Astrocyte of the hippocampus (primary cell): ENCODE data around the gene GLT1D1.

Experiments
- DNase-seq: peaks from one replicate; pipeline ENCODE4 v3.0.0; 2011; ENCODE audit warnings: low read depth, low spot score

Gene GLT1D1

GRCh38 chr12:128914908-128915563, 61.8 kb downstream of the GLT1D1 start:
- DNase-seq = no peak

GRCh38 chr12:128916425-128916824, 63.1 kb downstream of the GLT1D1 start:
- no peak for DNase-seq

DNA sequence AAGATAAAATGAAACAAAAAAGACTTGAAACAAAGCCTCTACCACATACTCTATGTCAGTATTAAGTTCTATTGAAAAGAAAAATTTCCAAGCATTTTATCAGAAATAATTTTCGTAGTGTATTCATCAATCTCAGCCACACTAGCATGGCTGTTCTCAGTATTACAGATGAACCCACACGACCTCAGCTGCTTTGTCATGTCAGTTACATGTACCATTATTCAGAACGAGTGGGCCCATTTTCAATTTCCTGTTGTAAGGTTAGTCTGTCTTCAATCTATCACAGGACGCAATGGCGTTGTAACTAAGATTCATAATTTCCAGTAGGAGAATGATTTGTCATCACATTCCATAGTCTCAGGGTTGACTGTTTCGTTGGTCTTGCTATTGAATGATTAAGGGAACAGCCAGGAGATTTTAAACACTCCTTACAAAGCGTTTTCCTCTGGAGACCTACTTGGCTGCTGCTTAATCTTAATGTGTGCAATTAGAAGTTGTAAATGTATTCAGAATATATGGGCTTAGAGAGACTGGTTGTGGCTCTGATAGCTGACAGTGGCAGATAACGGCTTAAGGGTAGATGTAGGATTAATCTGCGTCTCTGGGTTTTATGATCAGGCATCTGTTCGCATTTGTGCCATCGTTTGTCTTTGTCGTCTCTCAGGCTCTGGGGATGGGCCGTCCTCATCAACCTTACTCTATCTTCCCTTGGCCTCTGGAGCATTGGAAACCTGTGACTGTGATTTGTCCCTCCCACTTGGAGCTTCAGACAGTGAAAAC, 65.4 kb downstream of the GLT1D1 start:
- no peak for DNase-seq

GRCh38 chr12:128920468-128920867, 67.2 kb downstream of the GLT1D1 start:
- peak; percentile 63 for DNase-seq

DNA sequence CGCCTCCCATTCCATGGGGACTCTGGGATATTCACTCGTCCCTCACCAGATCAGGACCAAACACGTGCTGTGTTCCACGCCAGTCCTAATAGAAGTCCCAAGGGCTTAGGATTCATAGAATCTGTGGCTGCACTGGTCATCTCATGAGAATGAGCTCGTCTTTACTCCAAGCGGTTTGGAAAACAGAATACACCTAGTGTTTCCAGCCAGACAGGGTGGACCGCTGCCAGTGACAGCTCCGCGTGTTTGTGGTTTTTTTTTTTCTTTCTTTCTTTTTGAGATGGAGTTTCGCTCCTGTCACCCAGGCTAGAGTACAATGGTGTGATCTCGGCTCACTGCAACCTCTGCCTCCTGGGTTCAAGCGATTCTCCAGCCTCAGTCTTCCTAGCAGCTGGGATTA, 75.1 kb downstream of the GLT1D1 start:
- DNase-seq = no peak

GRCh38 chr12:128929057-128929456, 75.8 kb downstream of the GLT1D1 start:
- no peak for DNase-seq

GRCh38 chr12:128930606-128931005, 77.3 kb downstream of the GLT1D1 start:
- DNase-seq = no peak

DNA sequence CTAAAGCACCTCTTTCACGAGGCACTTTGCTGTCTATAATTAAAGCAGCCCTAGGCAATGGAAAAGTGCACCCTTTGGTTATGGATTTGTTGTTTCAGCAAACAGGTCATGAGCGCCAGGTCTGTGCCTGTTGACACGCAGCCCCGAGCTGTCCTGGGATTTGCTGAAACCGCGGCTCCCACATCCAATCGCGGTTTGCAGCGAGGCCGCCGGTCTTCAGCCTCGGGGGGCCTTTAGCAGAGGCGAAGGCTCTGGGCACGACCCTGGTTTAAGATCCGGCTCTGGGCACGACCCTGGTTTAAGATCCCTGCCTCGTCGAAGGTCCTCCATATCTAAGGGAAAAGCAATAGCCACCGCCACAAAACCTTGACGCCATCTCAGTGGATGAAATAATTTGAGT, 79.2 kb downstream of the GLT1D1 start:
- no peak for DNase-seq

DNA sequence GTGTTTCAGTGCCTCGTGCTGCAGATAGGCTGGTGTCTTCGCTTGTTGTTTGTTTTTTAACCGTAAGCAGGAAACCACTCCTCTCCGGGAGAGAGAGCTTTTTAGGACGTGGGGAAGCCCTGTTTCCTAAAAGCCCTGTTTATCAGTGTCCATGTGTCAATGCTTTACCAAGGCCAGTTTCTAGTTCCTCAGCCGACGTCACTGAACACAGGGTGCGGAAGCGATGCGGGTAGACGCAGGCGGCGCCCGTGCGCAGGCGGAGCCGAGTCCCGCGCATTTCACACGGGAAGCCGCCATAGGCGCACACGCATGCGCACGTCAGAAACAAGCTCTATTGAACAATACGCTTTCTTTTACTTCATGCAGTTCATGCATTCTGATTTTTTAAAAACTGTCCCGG, 79.8 kb downstream of the GLT1D1 start:
- DNase-seq = no peak

DNA sequence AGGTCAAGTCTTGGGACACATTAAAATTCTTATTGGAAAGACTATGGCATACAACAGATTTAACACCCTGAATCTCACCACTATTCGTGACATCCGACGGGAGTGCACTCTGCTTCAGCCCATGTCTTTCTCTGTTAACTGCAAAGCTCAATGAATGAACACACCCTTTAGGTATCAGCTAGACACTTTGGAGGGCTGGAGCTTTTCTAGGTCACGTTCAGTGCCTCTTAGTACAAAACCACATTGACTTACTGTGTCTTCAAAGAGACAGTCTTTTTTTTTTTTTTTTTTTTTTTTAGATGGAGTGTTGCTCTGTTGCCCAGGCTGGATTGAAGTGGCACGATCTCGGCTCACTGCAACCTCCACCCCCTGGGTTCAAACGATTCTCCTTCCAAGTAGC, 80.6 kb downstream of the GLT1D1 start:
- DNase-seq = no peak

- DNase-seq = no peak
Measured at GRCh38 chr12:128938886-128939285, 85.6 kb downstream of the GLT1D1 start.

DNA sequence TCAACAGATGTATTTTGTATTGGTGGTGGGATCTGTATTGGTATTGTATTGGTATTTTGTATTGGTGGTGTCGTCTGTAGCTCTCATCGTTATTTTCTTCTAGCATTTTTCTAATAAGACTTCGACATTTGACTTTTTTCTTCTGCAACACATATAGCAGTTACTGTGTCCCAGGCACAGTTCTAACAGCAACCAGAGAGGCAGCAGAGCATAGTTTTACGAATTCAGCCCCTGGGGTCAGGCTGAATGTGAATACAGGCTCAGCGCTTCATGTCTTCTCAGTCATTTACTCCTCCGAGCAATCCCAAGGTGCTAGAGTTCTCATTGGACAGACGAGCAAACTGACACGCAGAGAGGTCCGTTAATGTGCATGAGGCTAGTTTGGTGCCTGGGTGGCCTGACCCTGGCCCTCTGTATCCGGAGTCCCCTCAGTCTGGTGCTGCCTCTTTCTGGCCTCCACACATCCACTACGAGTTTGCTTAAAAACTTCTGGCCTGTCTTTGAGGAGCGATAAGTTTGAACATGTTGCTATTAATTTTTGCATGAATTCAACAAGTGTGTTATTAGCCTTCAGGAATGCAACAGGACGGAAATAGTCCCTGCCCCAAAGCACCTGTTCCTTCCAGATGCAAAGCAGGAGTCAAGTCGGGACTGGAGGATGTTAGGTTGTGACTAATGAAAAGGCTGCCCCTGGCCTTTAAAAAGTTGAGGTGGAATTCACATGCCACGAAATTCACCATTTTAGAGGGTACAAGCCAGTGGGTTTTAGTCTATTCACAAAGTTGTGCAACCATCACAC, 87.0 kb downstream of the GLT1D1 start:
- no peak for DNase-seq

- DNase-seq = no peak
Measured at GRCh38 chr12:128940974-128941373, 87.7 kb downstream of the GLT1D1 start.

DNA sequence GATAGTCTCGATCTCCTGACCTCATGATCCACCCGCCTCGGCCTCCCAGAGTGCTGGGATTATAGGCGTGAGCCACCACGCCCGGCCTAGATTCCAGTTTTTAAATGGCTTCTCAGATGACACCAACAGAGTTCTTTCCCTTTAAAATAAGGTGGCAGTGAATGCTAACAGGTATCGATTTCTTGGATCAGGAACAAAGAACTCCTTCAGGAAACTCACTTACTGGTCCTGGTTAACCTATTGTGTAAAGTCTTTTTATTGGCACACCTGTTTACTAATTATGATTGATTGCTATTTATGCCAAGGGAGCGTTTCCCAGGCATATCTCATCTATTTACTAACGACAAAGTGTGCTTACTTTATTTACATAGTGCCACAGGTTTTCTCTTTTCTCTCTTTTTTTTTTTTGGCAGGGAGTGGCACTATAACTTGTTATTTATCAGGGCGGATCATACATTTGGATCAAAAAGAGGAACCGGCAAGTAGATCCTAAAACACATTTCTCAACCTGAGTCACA, 89.7 kb downstream of the GLT1D1 start:
- DNase-seq = no peak

GRCh38 chr12:128944956-128945355, 91.7 kb downstream of the GLT1D1 start:
- no peak for DNase-seq

- DNase-seq = no peak
Measured at GRCh38 chr12:128947209-128947608, 93.9 kb downstream of the GLT1D1 start.

DNA sequence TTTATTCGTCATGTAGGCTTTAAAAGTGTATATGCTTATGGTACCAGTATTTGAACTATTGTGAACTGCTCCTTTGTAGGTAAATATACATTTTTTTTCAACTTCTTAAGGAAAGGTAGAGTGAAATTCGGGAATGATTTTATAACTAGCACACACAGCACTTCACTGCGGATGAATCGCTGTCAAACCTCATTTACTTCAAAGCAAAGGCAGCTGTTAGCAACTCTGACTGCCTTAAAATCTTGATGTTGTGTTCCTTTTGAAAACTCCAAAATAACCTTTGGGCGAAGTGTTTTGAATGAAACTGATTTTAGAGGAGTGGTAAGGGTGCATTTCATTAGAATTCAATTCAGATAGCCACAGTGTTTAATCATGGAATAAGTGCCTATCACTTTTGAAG, 95.8 kb downstream of the GLT1D1 start:
- no peak for DNase-seq

DNA sequence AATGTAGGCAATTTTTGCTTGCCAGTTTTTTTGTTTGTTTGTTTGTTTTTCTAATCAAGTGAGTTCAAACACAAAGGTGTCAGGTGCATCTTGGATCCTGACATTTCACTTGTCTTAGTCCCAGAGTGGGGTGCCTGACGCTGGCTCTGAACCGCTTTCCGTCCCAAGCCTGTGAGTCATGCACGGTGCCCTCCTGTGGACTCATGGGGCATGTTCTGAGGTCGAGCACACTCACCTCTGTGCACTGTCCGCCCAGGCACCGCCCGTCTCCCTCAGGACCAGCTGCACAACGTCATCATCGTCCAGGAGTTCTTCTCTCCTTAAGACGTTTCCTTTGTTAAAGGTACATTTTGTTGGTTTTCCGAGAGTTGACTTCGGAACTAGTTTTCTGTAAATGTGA, 98.2 kb downstream of the GLT1D1 start:
- no peak for DNase-seq

- DNase-seq = no peak
Measured at GRCh38 chr12:128956755-128957154, 103.5 kb downstream of the GLT1D1 start.

DNA sequence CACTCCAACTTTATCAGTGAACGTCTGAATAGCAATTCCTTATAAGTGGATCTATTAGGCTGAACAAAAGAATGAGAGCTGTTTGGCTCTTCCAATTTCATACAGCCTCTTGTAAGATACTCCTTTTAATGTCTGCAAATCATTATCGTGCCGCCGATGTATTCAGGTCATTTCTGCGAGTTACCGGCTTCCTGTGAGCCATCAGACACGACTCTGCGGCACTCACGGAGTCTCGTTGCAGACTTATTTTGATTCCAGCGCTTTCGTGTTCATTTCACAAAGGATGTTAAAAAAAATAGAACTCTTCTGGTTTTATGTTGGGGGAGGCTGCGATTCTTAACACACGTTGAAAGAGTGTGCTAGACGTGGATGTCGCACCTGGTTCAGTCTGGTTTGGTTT, 106.6 kb downstream of the GLT1D1 start:
- DNase-seq = no peak

GRCh38 chr12:128961308-128961902, 108.1 kb downstream of the GLT1D1 start:
- no peak for DNase-seq

DNA sequence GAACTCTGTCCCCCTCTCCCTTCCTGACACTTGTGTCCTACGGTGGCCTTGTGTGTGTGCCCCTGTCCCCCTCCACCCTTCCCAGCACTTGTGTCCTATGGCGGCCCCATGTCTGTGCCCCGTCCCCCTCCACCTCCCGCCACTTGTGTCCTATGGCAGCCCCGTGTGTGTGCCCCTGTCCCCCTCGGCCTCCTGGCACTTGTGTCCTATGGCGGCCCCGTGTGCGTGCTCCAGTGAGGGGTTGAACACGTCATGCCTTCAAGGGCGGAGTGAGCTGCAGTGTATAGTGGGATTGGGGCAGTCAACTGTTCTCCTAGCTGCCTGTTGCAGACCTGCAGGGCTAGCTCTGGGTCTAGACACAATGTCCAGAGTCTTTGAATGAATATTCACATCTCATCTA, 108.7 kb downstream of the GLT1D1 start:
- no peak for DNase-seq
